ENCODE data around the gene RAB1B.

The RAB1B gene

GRCh38 chr11:66294626-66295620 is 26.5 kb downstream of the RAB1B start:
- DNase-seq (ENCODE audit: extremely low read depth, insufficient read length) = no peak
- Histone ChIP-seq H3K4me3 (replicated peaks; ENCODE audit: low read depth, low read length) (no peak overlapping the region), H3K27me3 (replicated peaks; ENCODE audit: control insufficient read depth, insufficient read depth, low read length) (peaks cover 1% of the 10 kb centered on the region), H3K36me3 (ENCODE audit: control insufficient read depth, insufficient read depth, low read length) (no peaks in the 10 kb centered on the region)
- TF ChIP-seq CTCF (IDR thresholded peaks at IDR 0.05; ENCODE audit: insufficient read depth, low read length, poor library complexity, severe bottlenecking) = no peak

DNA sequence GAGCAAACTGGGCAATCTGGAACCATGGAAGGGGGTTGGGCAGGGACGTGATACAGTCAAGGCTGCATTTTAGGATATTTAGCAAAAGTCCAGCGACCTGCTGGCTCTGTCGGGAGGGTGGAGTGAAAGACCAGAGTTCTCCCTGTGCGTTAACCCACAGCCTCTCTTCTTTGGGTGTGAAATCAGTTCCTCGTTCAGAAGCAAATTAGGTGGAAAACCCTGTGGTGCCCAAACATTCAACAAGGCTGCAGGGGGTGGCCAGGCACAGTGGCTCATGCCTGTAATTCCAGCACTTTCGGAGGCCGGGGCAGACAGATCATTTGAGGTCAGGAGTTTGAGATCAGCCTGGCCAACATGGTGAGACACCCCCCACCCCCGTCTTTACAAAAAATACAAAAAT is 29.2 kb downstream of the RAB1B start:
- no peak for DNase-seq (ENCODE audit: extremely low read depth, insufficient read length)
- no peak for TF ChIP-seq CTCF (IDR thresholded peaks at IDR 0.05; ENCODE audit: insufficient read depth, low read length, poor library complexity, severe bottlenecking)
- Histone ChIP-seq H3K4me3 (replicated peaks; ENCODE audit: low read depth, low read length) (no peak overlapping the region), H3K27me3 (replicated peaks; ENCODE audit: control insufficient read depth, insufficient read depth, low read length) (peaks cover 1% of the 10 kb centered on the region; the same call in 1 of the 2 replicates), H3K36me3 (ENCODE audit: control insufficient read depth, insufficient read depth, low read length) (no peaks in the 10 kb centered on the region)

DNA sequence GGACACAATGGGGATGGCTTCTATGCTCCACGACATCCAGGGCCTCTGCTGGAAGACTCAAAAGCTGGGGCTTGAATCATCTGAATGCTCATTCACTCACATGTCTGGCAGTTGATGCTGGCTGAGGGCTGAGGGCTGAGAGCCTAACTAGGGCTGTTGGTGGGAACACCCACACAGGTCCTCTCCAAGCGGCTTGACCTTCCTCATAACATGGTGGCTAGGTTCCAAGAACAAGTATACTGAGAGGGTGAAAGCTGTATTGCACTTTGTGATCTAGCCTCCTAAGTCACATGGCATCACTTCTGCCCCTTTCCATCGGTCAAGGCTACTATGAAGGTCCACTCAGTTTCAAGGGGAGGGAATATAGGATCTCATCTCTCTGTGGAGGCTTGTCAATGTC is 30.7 kb downstream of the RAB1B start:
- TF ChIP-seq CTCF (IDR thresholded peaks at IDR 0.05; ENCODE audit: insufficient read depth, low read length, poor library complexity, severe bottlenecking) = no peak
- no peak for DNase-seq (ENCODE audit: extremely low read depth, insufficient read length)
- H3K27me3 ChIP-seq (replicated peaks; ENCODE audit: control insufficient read depth, insufficient read depth, low read length) = no peaks in the 10 kb centered on the region; the same call in 1 of the 2 replicates
- H3K4me3 ChIP-seq (replicated peaks; ENCODE audit: low read depth, low read length) = no peak overlapping the region
- H3K36me3 ChIP-seq (ENCODE audit: control insufficient read depth, insufficient read depth, low read length) = no peaks in the 10 kb centered on the region

DNA sequence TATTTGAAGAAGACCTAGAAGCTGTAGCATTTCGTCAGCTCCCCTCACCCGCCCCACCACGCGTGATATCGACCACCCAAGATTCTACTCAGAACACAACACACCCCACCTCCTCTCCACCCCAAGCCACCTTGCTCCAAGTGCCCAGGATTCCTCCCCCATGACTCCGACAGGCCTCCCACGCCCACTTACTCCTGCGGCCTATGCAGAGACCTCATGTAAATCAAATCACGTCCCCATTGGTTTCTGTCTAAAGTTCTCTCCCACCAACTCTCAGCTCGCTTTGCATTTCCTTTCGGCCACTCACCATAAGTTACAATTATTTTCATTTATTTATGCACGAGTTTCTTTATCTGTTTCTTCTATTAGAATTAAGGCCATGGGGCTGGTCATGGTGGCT is 34.2 kb downstream of the RAB1B start:
- Histone ChIP-seq H3K36me3 (ENCODE audit: control insufficient read depth, insufficient read depth, low read length) (no peaks in the 10 kb centered on the region), H3K4me3 (replicated peaks; ENCODE audit: low read depth, low read length) (no peak overlapping the region), H3K27me3 (replicated peaks; ENCODE audit: control insufficient read depth, insufficient read depth, low read length) (no peaks in the 10 kb centered on the region)
- no peak for TF ChIP-seq CTCF (IDR thresholded peaks at IDR 0.05; ENCODE audit: insufficient read depth, low read length, poor library complexity, severe bottlenecking)
- no peak for DNase-seq (ENCODE audit: extremely low read depth, insufficient read length)

GRCh38 chr11:66309475-66309874 is 41.0 kb downstream of the RAB1B start:
- TF ChIP-seq CTCF (IDR thresholded peaks at IDR 0.05; ENCODE audit: insufficient read depth, low read length, poor library complexity, severe bottlenecking) = no peak

More at GRCh38 chr11:66309475-66309874, 41.0 kb downstream of the RAB1B start:
- H3K36me3 ChIP-seq (ENCODE audit: control insufficient read depth, insufficient read depth, low read length) = no peaks in the 10 kb centered on the region
- no peaks in the 10 kb centered on the region for H3K27me3 ChIP-seq (replicated peaks; ENCODE audit: control insufficient read depth, insufficient read depth, low read length)
- DNase-seq (ENCODE audit: extremely low read depth, insufficient read length) = no peak
- H3K4me3 ChIP-seq (replicated peaks; ENCODE audit: low read depth, low read length) = no peak overlapping the region

Data from GM06990 (cell line).